GM18873 (cell line): ENCODE results near the gene PPM1H.
"Not testable (repeated sequence)": the region's sequence is repeated elsewhere in the genome, so short reads cannot be mapped to it uniquely, and the experiment has no call there.

Source experiments
- ATAC-seq: cut with Tn5 transposase; IDR thresholded peaks from one replicate; pipeline ENCODE4 v1.9.1; 2021; ENCODE audit warnings: mild to moderate bottlenecking, moderate library complexity, moderate number of reproducible peaks; ENCODE audit not compliant: unreplicated experiment, low FRiP score

Gene PPM1H

GRCh38 chr12:62948123-62948522, 13.2 kb upstream of the PPM1H start:
- ATAC-seq, result no peak

GRCh38 chr12:62947364-62947763, 12.4 kb upstream of the PPM1H start:
- ATAC-seq, result no peak

- no peak for ATAC-seq
Observed at GRCh38 chr12:62943779-62944395, 8.9 kb upstream of the PPM1H start.

GRCh38 chr12:62942316-62942715, 7.4 kb upstream of the PPM1H start:
- ATAC-seq, result not testable (repeated sequence)

GRCh38 chr12:62934239-62934798, 631 bp downstream of the PPM1H start:
- ATAC-seq, result no peak

- no peak for ATAC-seq
Observed at GRCh38 chr12:62933602-62934238, 1.2 kb downstream of the PPM1H start.

- no peak for ATAC-seq
Observed at GRCh38 chr12:62933220-62933601, 1.7 kb downstream of the PPM1H start.

- ATAC-seq, result no peak
Observed at GRCh38 chr12:62931477-62931876, 3.5 kb downstream of the PPM1H start.

GRCh38 chr12:62930546-62931425, 4.2 kb downstream of the PPM1H start:
- ATAC-seq, result no peak

GRCh38 chr12:62928632-62929031, 6.3 kb downstream of the PPM1H start:
- no peak for ATAC-seq

GRCh38 chr12:62925680-62926079, 9.3 kb downstream of the PPM1H start:
- no peak for ATAC-seq

GRCh38 chr12:62924084-62924483, 10.9 kb downstream of the PPM1H start:
- ATAC-seq, result no peak

GRCh38 chr12:62922539-62922938, 12.4 kb downstream of the PPM1H start:
- ATAC-seq, result no peak

GRCh38 chr12:62919838-62920237, 15.1 kb downstream of the PPM1H start:
- no peak for ATAC-seq

- no peak for ATAC-seq
Observed at GRCh38 chr12:62917926-62918325, 17.0 kb downstream of the PPM1H start.

GRCh38 chr12:62916632-62917425, 18.1 kb downstream of the PPM1H start:
- no peak for ATAC-seq

- no peak for ATAC-seq
Observed at GRCh38 chr12:62915204-62915529, 19.8 kb downstream of the PPM1H start.

GRCh38 chr12:62914443-62915203, 20.3 kb downstream of the PPM1H start:
- no peak for ATAC-seq

GRCh38 chr12:62913380-62913779, 21.6 kb downstream of the PPM1H start:
- no peak for ATAC-seq

GRCh38 chr12:62912644-62913043, 22.3 kb downstream of the PPM1H start:
- no peak for ATAC-seq
